Activated T-helper 9 cell treated with anti-CD3 and anti-CD28 coated beads, Interleukin-2, amount 50 U/mL, for 16 hours (primary cell): Measurements from ENCODE around the gene CERS6.

Experiments
- DNase-seq: peaks from one replicate; pipeline ENCODE4 v3.0.0-alpha.2; 2020; ENCODE audit warnings: low read depth

CERS6 gene

DNA sequence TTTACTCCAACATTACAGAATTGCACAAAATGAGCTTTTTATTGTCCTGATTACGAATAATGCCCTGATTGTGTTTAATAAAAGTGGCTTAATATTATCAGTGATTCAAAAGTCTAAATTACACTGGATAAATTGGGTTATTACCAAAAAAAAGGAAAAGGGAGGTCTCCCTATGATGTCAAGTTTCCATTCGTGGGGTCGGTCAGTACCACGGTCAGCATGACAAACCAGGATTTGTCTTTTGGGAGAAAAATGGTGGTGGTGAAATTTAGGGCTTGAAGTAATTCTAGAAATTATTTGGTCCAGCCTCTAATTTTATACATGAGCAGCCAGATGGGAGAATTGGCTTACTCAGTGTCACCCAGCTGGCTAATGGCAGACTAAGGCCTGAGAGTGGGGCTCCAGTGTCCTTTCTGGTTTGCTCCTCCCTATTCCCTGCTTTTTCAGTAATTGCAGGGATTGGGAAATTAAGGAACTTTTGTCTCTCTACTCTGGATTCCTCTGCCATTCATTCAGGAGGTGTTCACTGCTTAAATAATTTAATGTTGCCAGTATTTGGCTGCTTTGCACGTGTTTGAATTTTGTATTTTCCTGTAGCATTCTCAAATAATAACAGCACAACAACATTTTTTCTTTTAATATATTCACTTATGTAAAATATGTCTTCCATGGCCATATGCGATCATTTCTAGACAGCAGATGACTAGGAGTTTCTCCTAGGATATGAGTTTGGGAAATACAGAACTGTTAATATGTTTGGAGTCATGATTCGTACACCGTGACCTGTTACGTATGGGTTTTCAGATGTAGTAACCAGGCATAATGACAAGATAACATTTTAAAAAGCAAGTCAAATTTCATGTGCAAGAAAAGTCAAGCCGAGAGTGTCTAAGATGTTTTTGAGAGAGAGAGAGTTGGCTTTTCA lies 217.5 kb downstream of the CERS6 start:
- DNase-seq = no peak

DNA sequence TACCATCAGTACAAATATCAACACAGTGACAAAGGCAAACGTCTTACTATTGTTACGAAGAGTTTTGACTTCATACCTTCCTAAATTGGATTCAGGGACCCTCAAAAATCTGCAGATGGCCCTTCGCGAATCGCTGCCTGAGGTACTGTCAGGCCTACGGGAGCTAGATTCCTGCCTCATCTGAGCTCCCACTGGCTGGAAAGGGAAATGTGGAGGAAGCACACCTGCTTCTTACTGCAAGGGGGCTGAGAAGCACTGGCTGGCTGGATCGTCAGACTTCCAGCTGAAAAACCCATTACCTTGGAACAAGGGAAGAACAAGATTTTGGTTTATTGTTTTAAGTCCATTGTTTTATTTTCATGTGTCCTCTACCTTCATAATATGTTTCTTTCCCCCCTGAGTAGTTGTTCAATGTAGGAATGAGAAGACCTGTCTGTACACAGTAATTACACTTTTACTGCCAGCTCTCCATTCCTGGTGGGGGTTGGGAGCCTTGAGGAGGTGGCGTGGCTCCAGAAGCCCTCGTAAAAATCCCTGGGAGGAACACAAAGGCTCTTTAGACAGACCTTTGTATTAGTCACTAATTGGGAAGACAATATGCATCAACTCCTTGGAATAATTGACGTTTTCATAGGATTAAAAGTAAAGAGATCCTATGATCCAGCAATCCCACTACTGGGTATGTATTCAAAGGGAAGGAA lies 222.2 kb downstream of the CERS6 start:
- no peak for DNase-seq

DNA sequence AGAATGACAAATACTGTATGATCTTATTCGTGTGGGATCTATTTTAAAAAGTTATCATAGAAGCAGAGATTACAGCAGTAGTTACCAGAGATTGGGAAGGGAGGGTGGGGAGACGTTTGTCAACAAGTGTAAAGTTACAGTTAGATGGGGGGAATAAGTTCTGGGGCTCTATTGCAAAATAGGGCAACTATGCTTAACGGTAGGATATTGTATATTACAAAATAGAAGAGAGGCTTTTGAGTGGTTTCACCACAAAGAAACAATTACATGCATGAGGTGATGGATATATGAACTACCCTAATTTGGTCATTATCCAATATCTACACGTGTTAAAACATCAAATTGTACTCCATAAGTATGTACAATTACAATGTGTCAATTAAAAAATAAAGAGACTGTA lies 223.0 kb downstream of the CERS6 start:
- DNase-seq = no peak

DNA sequence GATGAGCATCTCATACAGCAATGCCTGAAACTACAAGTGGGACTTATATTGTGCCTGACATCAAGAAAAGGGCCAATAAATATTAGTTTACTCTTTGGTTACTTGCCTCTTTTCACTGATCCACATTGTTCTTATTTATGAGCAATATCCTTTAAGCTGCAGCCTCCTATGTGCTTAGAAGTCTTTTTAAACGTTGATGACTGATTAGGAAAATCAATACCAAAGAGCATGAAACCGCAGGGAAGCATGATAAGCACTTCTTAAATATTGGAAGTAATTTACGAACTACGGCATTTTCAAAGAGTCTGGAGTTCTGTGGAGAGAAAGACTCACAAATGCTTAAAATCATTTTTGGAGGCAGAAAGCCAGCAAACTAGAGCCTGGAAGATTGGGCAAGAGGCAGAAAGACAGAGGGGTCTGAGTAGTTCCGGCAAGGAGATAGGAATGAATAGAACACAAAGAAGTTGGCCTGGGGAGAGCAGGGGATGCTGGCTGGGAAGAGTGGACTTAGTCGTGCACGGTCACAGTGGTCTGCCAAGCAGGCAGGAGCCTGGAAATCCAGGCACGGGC lies 223.8 kb downstream of the CERS6 start:
- DNase-seq = no peak

DNA sequence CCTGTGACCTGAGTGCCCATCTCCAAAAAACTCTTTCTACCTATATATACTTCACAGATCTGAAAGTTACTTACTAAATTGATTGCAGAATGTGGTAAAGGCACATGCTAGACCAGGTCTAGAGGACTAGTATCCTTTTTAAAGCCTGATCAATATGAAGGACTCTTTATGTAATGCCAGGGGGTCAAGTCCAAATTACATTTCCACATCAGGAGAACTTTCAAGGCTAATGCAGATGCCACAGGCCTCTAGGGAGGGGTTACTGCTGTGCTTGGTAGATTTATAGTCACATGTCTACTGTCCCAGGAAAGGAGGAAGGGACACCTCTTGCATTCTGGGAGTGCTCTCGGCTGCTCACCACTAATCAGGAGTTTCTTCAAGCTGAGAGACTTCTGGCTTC lies 227.9 kb downstream of the CERS6 start:
- no peak for DNase-seq

DNA sequence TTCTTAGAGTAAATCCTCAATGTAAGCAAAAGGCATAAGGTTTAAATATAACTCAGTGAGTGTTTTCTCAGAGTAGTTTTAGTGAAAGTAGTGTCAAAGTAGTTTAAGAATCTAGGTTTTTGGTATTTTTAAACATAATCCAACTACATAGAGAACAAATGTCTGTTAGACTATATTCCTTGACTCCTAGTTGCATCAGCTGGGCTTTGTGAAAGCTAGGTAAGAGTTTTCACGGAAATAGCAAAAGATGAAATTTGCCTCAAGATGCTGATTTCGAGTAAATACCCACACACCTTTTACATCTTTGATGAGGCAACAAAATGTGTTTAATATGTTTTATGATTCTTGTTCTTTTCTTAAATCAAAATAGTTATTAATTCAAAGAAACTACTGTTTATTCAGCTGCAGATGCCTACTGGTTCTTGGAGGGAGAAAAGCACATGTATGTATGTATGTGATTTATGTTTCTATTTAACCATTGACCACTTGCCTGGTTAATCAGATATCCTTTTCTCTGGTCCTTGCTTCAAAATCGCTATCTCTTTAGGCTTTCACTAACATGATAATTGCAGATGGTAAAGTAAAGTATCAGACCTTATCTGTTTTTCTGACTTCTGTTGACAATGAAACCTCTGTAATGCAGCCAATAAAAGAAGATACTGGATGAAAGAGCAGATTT lies 229.0 kb downstream of the CERS6 start:
- no peak for DNase-seq

DNA sequence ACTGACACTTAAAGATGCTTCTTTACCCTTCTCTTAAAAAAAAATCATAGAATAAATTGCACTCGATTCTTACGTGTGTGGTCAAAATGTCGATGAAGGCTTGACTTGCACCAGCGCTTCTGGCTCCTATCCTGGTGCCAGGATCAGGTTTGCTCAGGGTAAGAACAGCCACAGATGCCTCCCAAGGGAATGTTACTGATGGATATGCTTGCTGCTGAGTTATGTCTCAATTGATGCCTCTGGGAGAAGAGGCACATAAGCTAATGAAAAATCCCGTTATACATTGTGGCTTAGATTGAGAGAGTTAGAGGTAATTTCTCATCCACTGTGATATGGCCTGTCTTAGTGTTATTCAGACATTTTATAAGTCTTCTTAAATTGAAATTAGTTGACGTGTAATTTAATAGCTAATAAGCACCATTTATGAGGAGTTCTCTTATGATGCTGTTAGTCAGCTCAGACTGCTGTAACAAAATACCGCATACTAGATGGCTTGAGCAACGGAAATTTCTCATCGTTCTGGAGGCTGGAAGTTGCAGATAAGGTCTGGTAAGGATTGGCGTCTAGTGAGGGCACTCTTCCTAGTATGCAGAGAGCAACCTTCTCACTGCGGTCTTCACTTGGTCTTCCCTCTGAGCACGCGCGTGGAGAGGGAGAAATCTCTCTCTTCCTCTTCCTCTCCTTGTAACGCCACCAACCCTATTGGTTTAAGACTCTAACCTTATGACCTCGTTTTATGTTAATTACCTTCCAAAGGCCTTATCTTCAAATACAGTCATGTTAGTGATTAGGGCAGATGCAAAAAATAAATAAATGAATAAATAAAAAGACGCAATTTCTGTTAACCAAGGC lies 229.8 kb downstream of the CERS6 start:
- no peak for DNase-seq

DNA sequence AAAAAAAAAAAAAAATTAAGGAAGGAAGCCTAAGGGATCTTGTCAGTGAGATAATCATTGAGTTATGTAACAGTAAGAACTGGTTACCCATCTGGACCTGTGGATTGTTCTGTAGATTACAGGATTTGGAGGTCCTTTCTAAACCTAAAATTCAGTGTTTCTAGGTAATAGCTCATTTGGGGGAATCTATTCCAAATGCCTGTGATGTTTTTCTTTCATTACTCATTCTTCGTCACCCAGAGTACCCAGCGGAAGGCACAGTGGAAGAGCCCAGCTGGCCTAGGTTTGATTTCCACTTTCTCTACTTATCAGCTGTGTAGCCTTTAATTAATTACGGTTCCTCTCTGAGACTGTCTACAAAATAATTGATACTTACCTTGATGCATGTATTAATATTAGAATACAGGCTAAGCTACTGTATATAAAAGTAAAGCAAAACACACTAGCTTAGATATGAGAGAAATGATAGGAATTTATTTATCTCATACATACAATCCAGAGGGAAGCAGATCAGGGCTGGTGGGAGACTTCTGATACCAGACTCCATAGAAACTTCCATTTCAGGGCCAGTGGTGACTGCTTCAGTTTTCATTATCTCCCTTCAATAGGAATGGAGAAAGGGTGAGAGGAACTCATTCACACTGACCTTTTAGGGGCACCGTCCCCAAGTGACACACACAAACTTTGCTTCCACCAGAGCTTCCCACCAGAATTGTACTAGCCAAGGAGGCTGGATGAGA lies 230.6 kb downstream of the CERS6 start:
- DNase-seq = no peak

DNA sequence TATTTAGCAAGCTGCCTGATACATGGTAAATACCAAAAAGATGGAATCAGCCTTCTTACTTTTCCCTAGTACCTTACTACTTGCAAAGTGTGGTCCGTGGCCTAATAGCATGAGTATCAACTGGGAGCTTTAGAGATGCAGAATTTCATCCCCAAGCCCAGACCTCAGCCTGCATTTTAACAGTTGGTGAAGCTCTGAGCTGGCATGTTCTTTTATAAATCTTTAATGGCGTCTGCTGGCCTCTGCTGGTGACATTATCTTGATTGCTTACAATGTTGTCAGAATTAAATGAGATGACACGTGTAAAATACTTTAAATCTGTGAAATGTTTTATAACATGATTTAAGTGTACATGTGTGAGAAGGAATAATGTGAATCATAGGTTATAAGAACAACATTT lies 231.2 kb downstream of the CERS6 start:
- DNase-seq = no peak

DNA sequence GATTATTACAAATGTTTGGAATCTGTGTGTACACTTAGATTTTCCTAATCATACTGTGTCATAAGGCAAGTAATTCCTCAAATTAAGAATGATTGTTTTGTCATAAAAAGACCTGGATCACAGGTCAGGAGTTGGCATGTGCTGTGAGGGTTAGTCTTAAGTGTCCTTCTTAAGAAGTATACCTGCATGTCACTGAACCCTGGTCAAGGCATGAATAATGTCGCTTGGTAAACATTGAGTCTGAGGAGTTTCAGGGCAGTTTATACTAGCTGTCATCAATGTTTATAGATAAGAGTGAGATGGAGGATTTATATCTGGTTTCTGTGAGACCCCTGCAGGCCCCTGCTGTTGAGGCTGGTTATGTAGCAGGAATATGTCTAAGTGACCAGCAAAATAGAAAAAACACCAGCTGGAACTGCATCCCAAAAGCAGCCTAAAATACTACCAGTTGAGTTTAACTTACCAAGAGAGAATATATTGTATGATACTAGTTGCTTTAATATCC lies 234.4 kb downstream of the CERS6 start:
- DNase-seq = no peak

DNA sequence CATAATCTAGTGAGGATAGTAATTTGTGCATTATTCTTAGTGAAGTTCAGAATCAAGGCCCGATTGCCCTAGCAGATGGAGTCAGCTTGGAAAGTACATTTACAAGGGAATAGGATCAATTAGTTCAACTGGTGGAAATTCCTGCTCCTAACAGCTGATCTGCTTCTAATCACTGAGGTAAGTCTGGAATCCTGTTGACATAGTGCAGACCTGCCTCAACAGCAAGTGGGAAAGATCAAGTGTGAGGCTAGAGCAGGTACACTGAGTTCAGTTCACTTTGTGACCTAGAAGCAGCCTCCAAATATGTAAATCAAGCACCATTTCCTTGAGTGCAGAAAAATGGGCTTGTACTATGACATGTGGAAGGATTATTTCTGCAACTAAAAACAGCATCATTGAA lies 235.1 kb downstream of the CERS6 start:
- no peak for DNase-seq

DNA sequence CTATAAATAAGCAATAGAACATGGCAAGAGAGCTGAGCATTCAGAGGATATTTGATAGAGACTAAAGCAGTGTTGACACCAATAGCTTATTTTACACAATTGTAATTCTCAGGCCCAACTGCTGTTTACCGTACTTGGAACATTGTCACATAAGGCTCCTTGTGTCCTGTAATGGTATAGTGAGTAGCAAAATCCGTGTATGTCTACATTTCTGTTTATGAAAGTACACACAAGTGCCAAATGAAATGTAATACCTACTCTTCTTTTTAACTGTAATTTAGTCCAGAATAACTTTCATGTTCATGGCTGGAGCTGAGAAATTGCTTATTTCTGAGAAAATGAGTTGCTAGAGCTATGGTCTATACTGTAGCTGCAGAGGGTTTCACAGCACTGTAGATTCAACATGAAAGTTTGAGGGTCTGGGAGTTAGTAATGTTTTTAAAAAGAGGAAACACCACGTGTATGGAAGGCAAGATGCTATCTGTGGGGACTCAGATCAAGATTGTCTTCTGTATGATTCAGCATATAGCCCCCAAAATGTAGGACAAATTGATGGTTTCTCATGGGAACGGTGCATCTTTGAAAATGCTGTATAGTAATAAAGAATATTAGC lies 236.2 kb downstream of the CERS6 start:
- DNase-seq = no peak

DNA sequence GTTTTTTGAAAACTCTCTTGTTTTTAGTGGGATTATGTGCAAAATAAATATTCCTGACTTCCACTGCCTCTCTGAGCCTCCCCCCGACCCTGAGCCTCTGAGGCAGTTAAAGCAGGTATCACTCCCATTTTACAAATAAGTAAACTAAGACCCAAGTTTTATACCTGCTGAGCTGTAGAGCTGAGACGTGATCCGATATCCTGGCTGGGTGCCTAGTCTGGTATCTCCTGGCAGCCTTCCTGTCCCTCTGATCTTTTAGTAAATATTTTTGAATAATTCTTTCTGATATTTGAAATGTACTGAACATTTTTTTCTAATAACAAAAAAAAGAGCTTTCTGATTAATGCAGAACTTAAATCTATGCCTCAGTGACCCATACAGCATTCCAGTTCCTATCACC lies 238.1 kb downstream of the CERS6 start:
- DNase-seq = no peak

DNA sequence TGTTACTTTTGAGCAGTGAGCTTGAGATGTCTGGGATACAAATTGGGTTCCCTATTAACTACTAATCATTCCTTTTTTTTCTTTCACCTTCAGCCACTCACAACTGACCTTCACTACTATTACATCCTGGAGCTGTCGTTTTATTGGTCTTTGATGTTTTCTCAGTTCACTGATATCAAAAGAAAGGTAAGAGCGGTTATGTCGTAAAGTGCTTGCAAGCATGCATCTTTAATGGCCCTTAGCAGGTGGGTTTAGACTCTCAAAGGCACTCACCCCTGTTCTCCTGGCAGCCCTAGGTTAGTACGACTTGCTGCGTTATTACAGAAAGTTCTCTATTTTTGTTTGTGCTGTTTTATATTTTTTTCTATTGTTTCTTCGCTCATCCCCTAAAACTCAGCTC lies 238.8 kb downstream of the CERS6 start:
- DNase-seq = no peak

DNA sequence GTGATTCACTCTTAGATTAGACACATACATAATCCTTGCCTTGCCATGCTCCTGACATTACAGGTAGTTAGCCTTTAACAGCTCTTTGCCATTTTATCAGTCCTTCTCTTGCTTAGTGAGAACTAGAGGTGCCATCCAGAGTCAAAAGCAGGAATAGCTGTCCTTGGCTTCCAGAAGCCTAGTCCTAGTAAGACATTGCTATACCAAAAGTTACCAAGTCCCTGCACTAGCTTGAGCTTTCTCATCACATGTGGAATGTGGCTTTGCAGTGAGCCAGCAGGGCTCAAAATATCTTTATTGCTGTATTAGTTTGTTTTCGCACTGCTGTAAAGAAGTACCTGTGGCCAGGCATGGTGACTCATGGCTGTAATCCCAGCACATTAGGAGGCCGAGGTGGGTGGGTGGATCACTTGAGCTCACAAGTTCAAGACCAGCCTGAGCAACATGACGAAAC lies 241.6 kb downstream of the CERS6 start:
- no peak for DNase-seq

DNA sequence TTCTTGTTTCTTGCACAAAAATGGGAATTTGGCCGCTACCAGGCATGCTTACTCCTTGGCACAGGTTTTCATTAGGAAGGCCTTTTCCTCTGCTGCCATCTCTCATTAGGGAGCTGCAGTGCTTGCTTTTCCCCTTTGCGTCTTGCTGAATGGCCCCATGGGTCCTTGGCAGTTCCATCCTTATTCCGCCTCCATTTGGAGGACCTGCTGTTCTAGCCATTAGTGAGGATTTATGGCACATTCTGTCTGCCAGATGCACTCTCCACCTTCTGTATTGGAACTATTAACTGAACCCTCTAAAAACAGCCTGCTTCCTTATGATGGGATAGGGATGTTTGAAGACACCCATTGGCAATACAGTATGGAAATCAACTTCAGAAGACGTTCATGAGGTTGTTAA lies 242.9 kb downstream of the CERS6 start:
- DNase-seq = no peak

DNA sequence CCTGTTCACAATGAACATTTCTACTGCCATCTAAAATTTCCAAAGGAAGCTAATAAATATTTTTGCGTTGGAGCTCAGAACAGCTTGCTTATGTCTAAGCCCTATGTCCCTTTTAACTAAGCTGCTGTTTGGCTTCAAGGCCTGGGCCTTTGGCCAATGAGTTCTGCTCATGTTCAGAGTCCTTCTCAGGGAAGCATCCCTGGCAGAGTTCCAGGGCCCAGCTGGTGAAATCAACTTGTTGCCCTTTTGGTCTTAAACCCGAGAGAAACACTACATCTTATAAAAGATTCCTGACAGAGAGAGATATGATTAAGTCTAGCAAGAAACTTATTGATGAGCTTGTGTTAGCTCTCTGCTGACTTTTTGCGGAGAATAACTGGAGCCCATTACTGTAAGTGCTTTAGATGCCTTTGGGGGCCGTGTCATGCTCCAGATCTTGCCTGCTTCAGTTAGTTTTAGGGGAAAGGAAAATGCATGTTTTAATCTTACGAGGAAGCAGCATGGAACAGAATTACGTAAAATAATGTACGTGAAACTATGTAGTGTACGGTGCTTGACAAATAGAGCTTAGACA lies 243.9 kb downstream of the CERS6 start:
- DNase-seq = no peak

DNA sequence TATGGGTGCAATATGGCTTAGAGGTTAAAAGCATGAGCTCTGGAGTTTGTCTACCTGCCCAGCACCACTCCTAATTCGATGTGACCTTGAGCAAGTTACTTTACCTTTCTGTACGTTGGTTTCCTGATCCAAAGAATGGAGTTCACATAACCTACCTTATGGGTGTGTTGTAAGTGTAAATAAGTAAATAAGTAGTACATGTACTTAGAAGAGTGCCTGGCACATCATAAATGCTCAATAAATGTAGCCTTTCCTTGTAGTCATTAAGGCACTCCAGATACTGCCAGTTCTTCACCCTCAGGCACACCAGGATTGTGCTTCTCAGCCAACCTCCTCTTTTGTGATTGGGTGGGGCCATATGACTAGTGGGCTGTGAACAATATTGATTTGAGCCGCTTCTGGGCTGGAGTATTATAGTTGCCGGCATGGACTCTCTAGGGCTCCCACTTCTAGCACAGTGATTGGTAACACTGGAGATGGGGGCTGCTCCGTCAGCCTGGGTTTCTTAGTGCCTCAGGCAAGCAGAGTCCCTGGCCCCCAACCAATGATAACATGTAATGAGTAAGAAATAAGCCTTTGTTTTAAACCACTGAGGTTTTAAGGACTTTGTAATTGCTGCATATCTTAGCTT lies 244.7 kb downstream of the CERS6 start:
- no peak for DNase-seq

DNA sequence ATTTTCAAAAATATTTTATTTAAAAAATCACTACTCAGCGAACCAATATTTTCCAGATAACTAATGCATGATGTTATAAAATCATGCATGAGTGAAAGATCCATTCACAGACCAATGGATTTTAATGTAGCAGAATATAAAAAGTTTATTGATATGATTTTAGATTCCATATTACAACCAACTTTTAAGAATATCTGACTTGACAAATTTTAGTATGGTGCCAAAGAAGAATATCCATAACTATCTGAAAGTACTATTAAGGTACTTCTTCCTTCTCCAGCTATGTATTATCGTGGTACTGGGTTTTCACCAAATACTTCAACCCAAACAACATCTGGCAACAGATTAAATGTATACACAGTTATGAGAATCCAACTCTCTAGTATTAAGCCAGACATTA lies 246.5 kb downstream of the CERS6 start:
- DNase-seq = no peak
